IMR-90 (cell line): ENCODE data around the gene RPS6KA2. TPM values are rescaled to one million over a fixed set of nuclear protein-coding genes. Genes with fewer than 3 reads are reported as not detected.
A peak's percentile ranks its signal among the peaks of the same experiment; 100 is the strongest.

ENCODE experiments used
- ATAC-seq: fragments of 200-7000 bp; cut with Tn5 transposase; 2 replicates; pipeline ENCODE4 v1.9.1; 2020; ENCODE audit warnings: low read depth, mild to moderate bottlenecking, moderate library complexity
- BruUV-seq: library from RNA; stranded (reverse); fragments of 400-500 nt; replicated peaks from 2 replicates; lab custom pipeline; 2021; lab: Mats Ljungman, UMichigan
- CTCF ChIA-PET: fragments of 300-600 bp; formaldehyde crosslinking; extraction: SDS; loops from one replicate; lab custom pipeline; 2021; ENCODE audit warnings: antibody characterized with exemption; lab: Yijun Ruan, JAX
- POLR2A ChIA-PET: fragments of 300-600 bp; sonication (Branson Sonifier 250); formaldehyde crosslinking; loops from one replicate; lab custom pipeline; 2022; ENCODE audit warnings: antibody characterized with exemption; ENCODE audit not compliant: unreplicated experiment; lab: Charles Lee
- DNase-seq: peaks from one replicate; pipeline ENCODE4 v3.0.0; 2013
- H2AFZ ChIP-seq: replicated peaks from 2 replicates; pipeline ENCODE3; 2013; ENCODE audit warnings: low read length, mild to moderate bottlenecking; ENCODE audit not compliant: poor library complexity
- H2AK5ac ChIP-seq: 2 replicates; pipeline ENCODE4 v1.6.1; 2013; ENCODE audit warnings: low read depth, low read length, inconsistent platforms
- H2AK9ac ChIP-seq: replicated peaks from 2 replicates; pipeline ENCODE3; 2013; ENCODE audit warnings: mild to moderate bottlenecking, low read depth, low read length, moderate library complexity; ENCODE audit not compliant: poor library complexity
- H2BK120ac ChIP-seq: 2 replicates; pipeline ENCODE4 v1.6.1; 2013; ENCODE audit warnings: low read depth, low read length, inconsistent platforms
- H2BK15ac ChIP-seq: 3 replicates; pipeline ENCODE4 v1.6.1; 2013; ENCODE audit warnings: low read depth, low read length, inconsistent platforms
- H2BK20ac ChIP-seq: 2 replicates; pipeline ENCODE4 v1.6.1; 2013; ENCODE audit warnings: low read depth, mild to moderate bottlenecking, inconsistent platforms, low read length, moderate library complexity
- H2BK5ac ChIP-seq: 2 replicates; pipeline ENCODE4 v1.6.1; 2013; ENCODE audit warnings: mild to moderate bottlenecking, low read depth, low read length, inconsistent platforms; ENCODE audit not compliant: poor library complexity, severe bottlenecking
- H3K14ac ChIP-seq: replicated peaks from 2 replicates; pipeline ENCODE4 v1.6.1; 2013; ENCODE audit warnings: low read depth, low read length, inconsistent platforms
- H3K18ac ChIP-seq: 2 replicates; pipeline ENCODE4 v1.6.1; 2013; ENCODE audit warnings: low read depth, low read length, control low read depth
- H3K23ac ChIP-seq: 2 replicates; pipeline ENCODE4 v1.6.1; 2013; ENCODE audit warnings: low read depth, low read length, inconsistent platforms
- H3K27ac ChIP-seq: 2 replicates; pipeline ENCODE4 v1.5.1; 2013; ENCODE audit warnings: mild to moderate bottlenecking, control low read depth, low read length; ENCODE audit not compliant: insufficient read depth
- H3K27me3 ChIP-seq: 2 replicates; pipeline ENCODE4 v1.6.1; 2013; ENCODE audit warnings: low read length; ENCODE audit not compliant: control insufficient read depth, insufficient read depth
- H3K36me3 ChIP-seq: 2 replicates; pipeline ENCODE4 v1.6.1; 2013; ENCODE audit warnings: low read length, mixed read lengths; ENCODE audit not compliant: control insufficient read depth, insufficient read depth
- H3K4ac ChIP-seq: 2 replicates; pipeline ENCODE4 v1.6.1; 2013; ENCODE audit warnings: low read depth, low read length, inconsistent platforms
- H3K4me1 ChIP-seq: 2 replicates; pipeline ENCODE4 v1.6.1; 2013; ENCODE audit warnings: low read length, mixed read lengths; ENCODE audit not compliant: control insufficient read depth, insufficient read depth
- H3K4me2 ChIP-seq: 2 replicates; pipeline ENCODE4 v1.6.1; 2013; ENCODE audit warnings: low read depth, mild to moderate bottlenecking, control low read depth, low read length, moderate library complexity
- H3K4me3 ChIP-seq: 2 replicates; pipeline ENCODE4 v1.5.1; 2013; ENCODE audit warnings: low read depth, mild to moderate bottlenecking, control low read depth, low read length, moderate library complexity; ENCODE audit not compliant: insufficient read depth
- H3K56ac ChIP-seq: 2 replicates; pipeline ENCODE4 v1.6.1; 2013; ENCODE audit warnings: low read length, inconsistent platforms; ENCODE audit not compliant: insufficient read depth; ENCODE audit errors: extremely low read depth
- H3K79me1 ChIP-seq, 2 experiments: 2 replicates each; pipeline ENCODE4 v1.6.1; 2013; ENCODE audit warnings: low read length in 2 of 2, inconsistent platforms in 1 of 2, low read depth in 1 of 2
- H3K9ac ChIP-seq: 2 replicates; pipeline ENCODE4 v1.6.1; 2013; ENCODE audit warnings: low read depth, low read length, control low read depth
- H3K9me1 ChIP-seq: 2 replicates; pipeline ENCODE4 v1.6.1; 2013; ENCODE audit warnings: low read length, inconsistent platforms; ENCODE audit not compliant: insufficient read depth
- H3K9me3 ChIP-seq: 2 replicates; pipeline ENCODE4 v1.6.1; 2013; ENCODE audit warnings: low read length; ENCODE audit not compliant: control insufficient read depth, insufficient read depth
- H4K20me1 ChIP-seq: 2 replicates; pipeline ENCODE4 v1.6.1; 2013; ENCODE audit warnings: low read length, inconsistent platforms; ENCODE audit not compliant: insufficient read depth
- H4K5ac ChIP-seq: 2 replicates; pipeline ENCODE4 v1.6.1; 2013; ENCODE audit warnings: mild to moderate bottlenecking, low read depth, low read length, control low read depth
- H4K8ac ChIP-seq, 2 experiments: 2 replicates each; pipeline ENCODE4 v1.6.1; 2013; ENCODE audit warnings: low read depth in 2 of 2, low read length in 2 of 2, control low read depth in 1 of 2, inconsistent platforms in 1 of 2
- H4K91ac ChIP-seq: 2 replicates; pipeline ENCODE4 v1.6.1; 2013; ENCODE audit warnings: low read depth, low read length, inconsistent platforms; ENCODE audit not compliant: insufficient read depth
- BHLHE40 ChIP-seq: fragments of 150-350 bp; IDR thresholded peaks from 2 replicates; pipeline ENCODE4 v1.6.1; 2016; ENCODE audit warnings: mild to moderate bottlenecking, low read depth, low read length
- CEBPB ChIP-seq: IDR thresholded peaks from 2 replicates; pipeline ENCODE4 v1.6.1; 2012; ENCODE audit warnings: low read depth, low read length, improper control_type of control experiment
- CHD1 ChIP-seq: IDR thresholded peaks from 2 replicates; pipeline ENCODE4 v1.6.1; 2012; ENCODE audit warnings: low read depth, low read length, improper control_type of control experiment
- ELK1 ChIP-seq: fragments of 150-350 bp; IDR thresholded peaks from 2 replicates; pipeline ENCODE4 v1.6.1; 2016; ENCODE audit warnings: low read depth, mild to moderate bottlenecking, low read length, moderate library complexity, borderline replicate concordance
- FOS ChIP-seq: fragments of 150-350 bp; IDR thresholded peaks from 2 replicates; pipeline ENCODE4 v1.6.1; 2016; ENCODE audit warnings: low read depth, low read length
- MAZ ChIP-seq: IDR thresholded peaks from 2 replicates; pipeline ENCODE4 v1.6.1; 2012; ENCODE audit warnings: low read depth, mild to moderate bottlenecking, low read length, improper control_type of control experiment, moderate library complexity, borderline replicate concordance
- MXI1 ChIP-seq: IDR thresholded peaks from 2 replicates; pipeline ENCODE4 v1.6.1; 2012; ENCODE audit warnings: low read depth, mild to moderate bottlenecking, low read length, moderate library complexity, borderline replicate concordance
- NFE2L2 ChIP-seq: fragments of 150-350 bp; IDR thresholded peaks from 2 replicates; pipeline ENCODE4 v1.6.1; 2016; ENCODE audit warnings: low read depth, mild to moderate bottlenecking, low read length
- POLR2A ChIP-seq: IDR thresholded peaks from 2 replicates; pipeline ENCODE4 v1.6.1; 2012; ENCODE audit warnings: mild to moderate bottlenecking, low read depth, low read length
- RAD21 ChIP-seq: IDR thresholded peaks from 2 replicates; pipeline ENCODE4 v1.6.1; 2012; ENCODE audit warnings: low read length, improper control_type of control experiment
- RCOR1 ChIP-seq: IDR thresholded peaks from 2 replicates; pipeline ENCODE4 v1.6.1; 2012; ENCODE audit warnings: mild to moderate bottlenecking, low read length, improper control_type of control experiment; ENCODE audit not compliant: insufficient replicate concordance
- RFX5 ChIP-seq: IDR thresholded peaks from 2 replicates; pipeline ENCODE4 v1.8.0; 2012; ENCODE audit warnings: low read depth, mild to moderate bottlenecking, low read length, moderate library complexity
- WGBS, 2 experiments: methylation state at CpG; one replicate each; pipeline versions ENCODE4 v1.1.5 to v1.1.7; 2013; ENCODE audit warnings: missing lambda C conversion rate in 2 of 2; ENCODE audit not compliant: insufficient read length in 1 of 2; ENCODE audit errors: extremely low coverage in 2 of 2; 5-methylcytosine and 5-hydroxymethylcytosine counted together
- dilution Hi-C: fragments of 300-500 bp; cut with HindIII; formaldehyde crosslinking; loops from one replicate; pipeline ENCODE4 v1.14.3; 2018; ENCODE audit warnings: low sequenced_read_pairs; ENCODE audit not compliant: unreplicated experiment
- in situ Hi-C: fragments of 300-500 bp; cut with MboI; formaldehyde crosslinking; loops from 3 replicates; pipeline ENCODE4 v1.14.3; 2019; ENCODE audit warnings: low sequenced_read_pairs, inconsistent platforms, mixed read lengths
- intact Hi-C: fragments of 100-400 bp; cut with micrococcal nuclease; formaldehyde crosslinking; loops from 2 replicates; pipeline ENCODE4 v1.10.0; 2022
- polyA plus RNA-seq, 3 experiments: library from polyadenylated mRNA; depleted of rRNA; stranded (reverse); fragments of >200 nt; gene quantifications; 2 replicates each; pipeline ENCODE4 v1.2.3, GENCODE V29; 2012; ENCODE audit warnings: low replicate concordance in 1 of 3
- total RNA-seq: library from RNA; depleted of rRNA; stranded (reverse); fragments of >200 nt; gene quantifications from 2 replicates; pipeline ENCODE4 v1.2.3, GENCODE V29; 2012
- TF ChIP-seq, protein P1 (sequence below): fragments of 150-350 bp; IDR thresholded peaks from 2 replicates; pipeline ENCODE4 v1.6.1; 2017; ENCODE audit warnings: mild to moderate bottlenecking, antibody characterized with exemption, low read length, low read depth

RPS6KA2 gene
- total and polyA plus RNA-seq, 2 of the 4 experiments (the other 2 are of a cell fraction) = 26.9 to 31.3 TPM

GRCh38 chr6:166618251-166618650 lies 8.8 kb downstream of the RPS6KA2 start:
- Histone ChIP-seq H3K18ac (peak overlapping the region; percentile 61), H2BK120ac (peak overlapping the region; percentile 79), H2AK9ac (peak overlapping the region; percentile 47), H3K9me3 (no peaks in the 10 kb centered on the region), H3K14ac (peak overlapping the region; percentile 80), H3K27ac (peak overlapping the region; percentile 93; the same call in 1 of the 2 replicates), H3K9ac (no peak overlapping the region), H4K91ac (peak overlapping the region; percentile 40; the same call in 1 of the 2 replicates), H3K27me3 (no peaks in the 10 kb centered on the region), H4K20me1 (peaks cover 20% of the 10 kb centered on the region; the same call in 1 of the 2 replicates), H3K4me2 (no peak overlapping the region), H3K4me1 (peaks cover 41% of the 10 kb centered on the region), H4K5ac (peak overlapping the region; percentile 55), H3K4me3 (no peak overlapping the region), H2AFZ (no peak overlapping the region), H2AK5ac (peak overlapping the region; percentile 93), H2BK20ac (peak overlapping the region; percentile 26), H2BK5ac (peak overlapping the region; percentile 73), H3K9me1 (peaks cover 42% of the 10 kb centered on the region), H4K8ac (peak overlapping the region; percentile 22 to 68; a peak in 2 of 4 replicates), H3K36me3 (peaks cover 18% of the 10 kb centered on the region), H3K4ac (peak overlapping the region; percentile 95), H3K23ac (peak overlapping the region; percentile 48; the same call in 1 of the 2 replicates), H2BK15ac (peak overlapping the region; percentile 84; the same call in 2 of the 3 replicates), H3K79me1 (peaks cover 55 to 81% of the 10 kb centered on the region in 2 experiments), H3K56ac (no peak overlapping the region)
- TF ChIP-seq MXI1 = no peak
- no peak for TF ChIP-seq POLR2A
- no peak for TF ChIP-seq RFX5
- TF ChIP-seq, protein P1, sequence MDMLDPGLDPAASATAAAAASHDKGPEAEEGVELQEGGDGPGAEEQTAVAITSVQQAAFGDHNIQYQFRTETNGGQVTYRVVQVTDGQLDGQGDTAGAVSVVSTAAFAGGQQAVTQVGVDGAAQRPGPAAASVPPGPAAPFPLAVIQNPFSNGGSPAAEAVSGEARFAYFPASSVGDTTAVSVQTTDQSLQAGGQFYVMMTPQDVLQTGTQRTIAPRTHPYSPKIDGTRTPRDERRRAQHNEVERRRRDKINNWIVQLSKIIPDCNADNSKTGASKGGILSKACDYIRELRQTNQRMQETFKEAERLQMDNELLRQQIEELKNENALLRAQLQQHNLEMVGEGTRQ = no peak
- TF ChIP-seq BHLHE40 = no peak
- TF ChIP-seq NFE2L2 = no peak
- TF ChIP-seq ELK1 = no peak
- TF ChIP-seq RAD21 = no peak
- no peak for TF ChIP-seq FOS
- TF ChIP-seq RCOR1 = no peak
- no peak for TF ChIP-seq CEBPB
- no peak for TF ChIP-seq MAZ
- TF ChIP-seq CHD1 = no peak
- in situ Hi-C loops = no loop called here
- DNase-seq = no peak
- ChIA-PET POLR2A (no interaction called here), CTCF (no interaction called here)
- no peak for ATAC-seq
- dilution Hi-C loops = no loop called here
- BruUV-seq = no TSS peak
- intact Hi-C loops = no loop called here
- WGBS, 2 experiments = no CpG with 5 or more reads among the region's 4 CpGs
